IPS-15b (cell line): ENCODE data around the gene ZDHHC20.

ENCODE experiments used
- H3K27me3 ChIP-seq: one replicate; pipeline ENCODE4 v1.6.1; 2013; ENCODE audit warnings: low read length; ENCODE audit not compliant: control insufficient read depth, insufficient read depth
- H3K36me3 ChIP-seq: one replicate; pipeline ENCODE4 v1.6.1; 2013; ENCODE audit warnings: low read length; ENCODE audit not compliant: control insufficient read depth, insufficient read depth
- H3K4me1 ChIP-seq: one replicate; pipeline ENCODE4 v1.6.1; 2013; ENCODE audit warnings: mild to moderate bottlenecking, low read length; ENCODE audit not compliant: control insufficient read depth, insufficient read depth
- H3K4me3 ChIP-seq: one replicate; pipeline ENCODE4 v1.5.1; 2013; ENCODE audit warnings: low read depth, low read length
- H3K9ac ChIP-seq: one replicate; pipeline ENCODE4 v1.6.1; 2013; ENCODE audit warnings: low read depth, mild to moderate bottlenecking, low read length
- H3K9me3 ChIP-seq: one replicate; pipeline ENCODE4 v1.6.1; 2013; ENCODE audit warnings: mild to moderate bottlenecking, low read length; ENCODE audit not compliant: control insufficient read depth, insufficient read depth

The ZDHHC20 gene

GRCh38 chr13:21465710-21466160 is 6.6 kb upstream of the ZDHHC20 start:
- Histone ChIP-seq H3K27me3 (no peaks in the 10 kb centered on the region), H3K36me3 (no peaks in the 10 kb centered on the region), H3K4me3 (no peak overlapping the region), H3K9me3 (no peaks in the 10 kb centered on the region), H3K9ac (no peak overlapping the region), H3K4me1 (peaks cover 4% of the 10 kb centered on the region)

- no peaks in the 10 kb centered on the region for H3K9me3 ChIP-seq
- H3K4me3 ChIP-seq: no peak overlapping the region
- no peaks in the 10 kb centered on the region for H3K36me3 ChIP-seq
- H3K4me1 ChIP-seq: peaks cover 4% of the 10 kb centered on the region
- no peaks in the 10 kb centered on the region for H3K27me3 ChIP-seq
- no peak overlapping the region for H3K9ac ChIP-seq
Observed at GRCh38 chr13:21463424-21463823, 4.3 kb upstream of the ZDHHC20 start.

- Histone ChIP-seq H3K27me3 (no peaks in the 10 kb centered on the region), H3K36me3 (no peaks in the 10 kb centered on the region), H3K9me3 (no peaks in the 10 kb centered on the region), H3K4me3 (no peak overlapping the region), H3K9ac (no peak overlapping the region), H3K4me1 (peaks cover 10% of the 10 kb centered on the region)
Observed at GRCh38 chr13:21461131-21461530, 2.0 kb upstream of the ZDHHC20 start.

- no peaks in the 10 kb centered on the region for H3K9me3 ChIP-seq
Observed at GRCh38 chr13:21458451-21458812, 671 bp downstream of the ZDHHC20 start.

GRCh38 chr13:21453387-21454081 is 5.6 kb downstream of the ZDHHC20 start:
- Histone ChIP-seq H3K4me1 (peaks cover 6% of the 10 kb centered on the region), H3K9me3 (no peaks in the 10 kb centered on the region), H3K36me3 (no peaks in the 10 kb centered on the region), H3K27me3 (no peaks in the 10 kb centered on the region), H3K9ac (no peak overlapping the region), H3K4me3 (no peak overlapping the region)

More at GRCh38 chr13:21458451-21458812, 671 bp downstream of the ZDHHC20 start:
- H3K27me3 ChIP-seq: no peaks in the 10 kb centered on the region
- no peaks in the 10 kb centered on the region for H3K36me3 ChIP-seq
- peak overlapping the region; percentile 92 for H3K9ac ChIP-seq
- H3K4me3 ChIP-seq: peak overlapping the region; percentile 81
- H3K4me1 ChIP-seq: peaks cover 6% of the 10 kb centered on the region

- Histone ChIP-seq H3K9ac (no peak overlapping the region), H3K36me3 (no peaks in the 10 kb centered on the region), H3K4me3 (no peak overlapping the region), H3K9me3 (no peaks in the 10 kb centered on the region), H3K4me1 (no peaks in the 10 kb centered on the region), H3K27me3 (no peaks in the 10 kb centered on the region)
Observed at GRCh38 chr13:21450936-21451335, 8.2 kb downstream of the ZDHHC20 start.

GRCh38 chr13:21446656-21447055 is 12.4 kb downstream of the ZDHHC20 start:
- Histone ChIP-seq H3K9ac (no peak overlapping the region), H3K4me1 (no peaks in the 10 kb centered on the region), H3K27me3 (no peaks in the 10 kb centered on the region), H3K36me3 (no peaks in the 10 kb centered on the region), H3K9me3 (no peaks in the 10 kb centered on the region), H3K4me3 (no peak overlapping the region)

- H3K4me1 ChIP-seq: no peaks in the 10 kb centered on the region
- no peak overlapping the region for H3K4me3 ChIP-seq
- H3K27me3 ChIP-seq: no peaks in the 10 kb centered on the region
- H3K9ac ChIP-seq: no peak overlapping the region
- H3K9me3 ChIP-seq: no peaks in the 10 kb centered on the region
- no peaks in the 10 kb centered on the region for H3K36me3 ChIP-seq
Observed at GRCh38 chr13:21445759-21446158, 13.3 kb downstream of the ZDHHC20 start.

GRCh38 chr13:21443171-21443570 is 15.9 kb downstream of the ZDHHC20 start:
- H3K27me3 ChIP-seq: no peaks in the 10 kb centered on the region
- no peaks in the 10 kb centered on the region for H3K36me3 ChIP-seq
- H3K9me3 ChIP-seq: no peaks in the 10 kb centered on the region
- H3K4me1 ChIP-seq: no peaks in the 10 kb centered on the region
- no peak overlapping the region for H3K4me3 ChIP-seq
- no peak overlapping the region for H3K9ac ChIP-seq

- H3K4me3 ChIP-seq: no peak overlapping the region
- no peaks in the 10 kb centered on the region for H3K36me3 ChIP-seq
- no peaks in the 10 kb centered on the region for H3K27me3 ChIP-seq
- H3K9me3 ChIP-seq: no peaks in the 10 kb centered on the region
- H3K9ac ChIP-seq: no peak overlapping the region
- peaks cover 4% of the 10 kb centered on the region for H3K4me1 ChIP-seq
Observed at GRCh38 chr13:21436582-21436981, 22.5 kb downstream of the ZDHHC20 start.

GRCh38 chr13:21435687-21436151 is 23.4 kb downstream of the ZDHHC20 start:
- Histone ChIP-seq H3K4me1 (peaks cover 4% of the 10 kb centered on the region), H3K4me3 (no peak overlapping the region), H3K9ac (no peak overlapping the region), H3K9me3 (no peaks in the 10 kb centered on the region), H3K27me3 (no peaks in the 10 kb centered on the region), H3K36me3 (no peaks in the 10 kb centered on the region)

GRCh38 chr13:21435231-21435630 is 23.9 kb downstream of the ZDHHC20 start:
- Histone ChIP-seq H3K9ac (no peak overlapping the region), H3K9me3 (no peaks in the 10 kb centered on the region), H3K4me3 (no peak overlapping the region)

More at GRCh38 chr13:21435231-21435630, 23.9 kb downstream of the ZDHHC20 start:
- H3K4me1 ChIP-seq: peaks cover 4% of the 10 kb centered on the region
- H3K36me3 ChIP-seq: no peaks in the 10 kb centered on the region
- no peaks in the 10 kb centered on the region for H3K27me3 ChIP-seq
